Fibroblast of pulmonary artery (primary cell): Measurements from ENCODE around the gene FAF1.

Source experiments
- DNase-seq: peaks from one replicate; pipeline ENCODE4 v3.0.0-alpha.2; 2010; ENCODE audit warnings: low read depth
- H3K4me3 ChIP-seq: replicated peaks from 2 replicates; pipeline ENCODE4 v1.5.1; 2011; ENCODE audit warnings: low read depth, mild to moderate bottlenecking, control low read depth, low read length, moderate library complexity
- TF ChIP-seq, protein P1 (sequence below): IDR thresholded peaks from 2 replicates; pipeline ENCODE4 v1.5.1; 2011; ENCODE audit warnings: mild to moderate bottlenecking, control low read depth, low read length, inconsistent platforms; ENCODE audit errors: missing control alignments

The FAF1 gene

DNA sequence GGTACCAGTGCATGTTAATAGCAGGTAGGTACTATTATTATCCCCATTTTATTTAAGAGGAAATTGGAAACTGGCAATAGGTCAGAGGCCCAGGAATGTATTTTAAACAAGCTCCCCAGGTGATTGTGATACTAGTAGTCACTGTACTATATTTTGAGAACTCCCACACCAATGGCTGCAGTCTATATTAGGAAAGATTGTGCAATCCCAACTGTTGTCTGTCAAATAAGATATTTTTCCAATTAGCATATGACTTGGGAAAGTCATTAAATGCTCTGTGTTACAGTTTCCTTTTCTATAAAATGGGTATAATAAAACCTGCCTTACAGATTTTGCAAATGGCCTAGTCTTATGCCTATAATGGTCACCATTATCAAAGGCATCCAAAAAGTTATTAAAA is 442.6 kb downstream of the FAF1 start:
- no peak for DNase-seq
- TF ChIP-seq, protein P1, sequence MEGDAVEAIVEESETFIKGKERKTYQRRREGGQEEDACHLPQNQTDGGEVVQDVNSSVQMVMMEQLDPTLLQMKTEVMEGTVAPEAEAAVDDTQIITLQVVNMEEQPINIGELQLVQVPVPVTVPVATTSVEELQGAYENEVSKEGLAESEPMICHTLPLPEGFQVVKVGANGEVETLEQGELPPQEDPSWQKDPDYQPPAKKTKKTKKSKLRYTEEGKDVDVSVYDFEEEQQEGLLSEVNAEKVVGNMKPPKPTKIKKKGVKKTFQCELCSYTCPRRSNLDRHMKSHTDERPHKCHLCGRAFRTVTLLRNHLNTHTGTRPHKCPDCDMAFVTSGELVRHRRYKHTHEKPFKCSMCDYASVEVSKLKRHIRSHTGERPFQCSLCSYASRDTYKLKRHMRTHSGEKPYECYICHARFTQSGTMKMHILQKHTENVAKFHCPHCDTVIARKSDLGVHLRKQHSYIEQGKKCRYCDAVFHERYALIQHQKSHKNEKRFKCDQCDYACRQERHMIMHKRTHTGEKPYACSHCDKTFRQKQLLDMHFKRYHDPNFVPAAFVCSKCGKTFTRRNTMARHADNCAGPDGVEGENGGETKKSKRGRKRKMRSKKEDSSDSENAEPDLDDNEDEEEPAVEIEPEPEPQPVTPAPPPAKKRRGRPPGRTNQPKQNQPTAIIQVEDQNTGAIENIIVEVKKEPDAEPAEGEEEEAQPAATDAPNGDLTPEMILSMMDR: no peak

DNA sequence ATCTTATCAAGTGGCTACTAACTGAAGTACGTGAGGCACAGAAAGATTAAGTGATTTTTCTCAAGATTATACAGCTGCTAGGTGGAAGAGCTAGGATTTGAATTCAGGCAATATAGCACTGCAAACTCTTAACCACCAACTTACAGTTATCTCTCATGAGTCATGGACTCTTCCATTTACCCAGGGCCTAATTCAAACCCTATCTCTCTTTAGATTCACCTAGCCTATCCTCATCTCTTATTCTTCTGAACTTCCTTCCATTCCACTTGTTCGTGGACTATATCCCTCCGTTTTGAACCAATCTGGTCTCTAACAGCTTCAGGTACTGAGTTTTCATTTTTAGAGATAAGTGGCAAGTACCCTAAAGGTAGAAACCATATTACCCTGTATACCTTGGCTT is 444.0 kb downstream of the FAF1 start:
- DNase-seq: no peak
- TF ChIP-seq, protein P1: no peak
- H3K4me3 ChIP-seq: no peak overlapping the region

More for the DNA sequence above, 442.6 kb downstream of the FAF1 start:
- H3K4me3 ChIP-seq: no peak overlapping the region

DNA sequence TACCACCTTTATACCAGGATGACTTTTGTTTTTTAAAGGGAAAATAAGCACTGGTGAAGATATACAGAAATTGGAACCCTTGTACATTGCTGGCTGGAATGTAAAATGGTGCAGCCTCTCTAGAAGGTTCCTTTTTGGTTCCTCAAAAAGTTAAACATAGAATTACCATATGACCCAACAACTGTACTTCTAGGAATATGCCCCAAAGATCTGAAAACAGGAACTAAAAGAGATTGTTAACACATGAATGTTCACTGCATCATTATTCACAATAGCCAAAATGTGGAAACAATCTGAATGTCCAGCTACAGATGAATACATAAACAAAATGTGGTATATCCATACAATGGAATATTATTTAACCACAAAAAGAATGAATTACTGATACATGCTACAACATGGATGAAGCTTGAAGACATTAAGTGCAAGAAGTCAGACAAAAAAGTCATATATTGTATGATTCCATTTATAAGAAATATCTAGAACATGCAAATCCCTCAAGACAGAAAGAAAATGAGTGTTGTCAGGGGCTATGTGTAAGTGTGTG is 452.0 kb downstream of the FAF1 start:
- TF ChIP-seq, protein P1: no peak
- H3K4me3 ChIP-seq: no peak overlapping the region
- no peak for DNase-seq

DNA sequence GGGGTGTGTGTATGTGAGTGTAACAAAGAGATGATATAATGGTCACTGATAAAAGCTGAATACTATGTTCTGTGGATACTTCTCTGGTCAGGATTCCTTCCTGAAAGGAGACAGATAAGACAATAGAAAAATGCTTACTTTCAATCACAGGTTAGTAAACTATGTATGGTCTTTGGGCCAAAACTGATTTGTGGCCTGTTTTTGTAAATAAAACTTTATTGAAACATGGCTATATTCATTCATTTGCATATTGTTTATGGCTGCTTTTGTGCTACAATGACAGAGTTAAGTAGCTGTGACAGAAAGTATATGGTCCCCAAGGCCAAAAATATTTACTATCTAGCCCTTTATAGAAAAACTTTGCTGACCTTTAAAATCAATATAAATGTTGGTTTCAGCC is 454.6 kb downstream of the FAF1 start:
- TF ChIP-seq, protein P1: no peak
- H3K4me3 ChIP-seq: no peak overlapping the region

DNA sequence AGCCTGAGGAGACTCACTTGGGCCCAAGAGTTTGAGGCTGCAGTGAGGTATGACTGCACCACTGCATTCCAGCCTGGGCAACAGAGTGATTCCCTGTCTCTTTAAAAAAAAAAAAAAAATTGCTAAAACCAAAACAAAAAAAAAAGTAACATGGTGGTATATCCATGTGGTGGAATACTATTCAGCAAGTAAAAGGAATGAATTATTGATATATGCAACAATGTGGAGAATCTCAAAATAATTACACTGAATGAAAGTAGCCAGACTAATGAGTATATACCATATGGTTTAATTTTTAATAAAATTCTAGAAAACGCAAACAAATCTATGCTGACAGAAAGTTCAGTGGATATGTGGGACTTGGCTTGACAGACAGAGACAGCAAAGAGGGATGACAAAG is 456.6 kb downstream of the FAF1 start:
- no peak for DNase-seq
- TF ChIP-seq, protein P1: no peak
- H3K4me3 ChIP-seq: no peak overlapping the region

More for the DNA sequence above, 454.6 kb downstream of the FAF1 start:
- DNase-seq: no peak

DNA sequence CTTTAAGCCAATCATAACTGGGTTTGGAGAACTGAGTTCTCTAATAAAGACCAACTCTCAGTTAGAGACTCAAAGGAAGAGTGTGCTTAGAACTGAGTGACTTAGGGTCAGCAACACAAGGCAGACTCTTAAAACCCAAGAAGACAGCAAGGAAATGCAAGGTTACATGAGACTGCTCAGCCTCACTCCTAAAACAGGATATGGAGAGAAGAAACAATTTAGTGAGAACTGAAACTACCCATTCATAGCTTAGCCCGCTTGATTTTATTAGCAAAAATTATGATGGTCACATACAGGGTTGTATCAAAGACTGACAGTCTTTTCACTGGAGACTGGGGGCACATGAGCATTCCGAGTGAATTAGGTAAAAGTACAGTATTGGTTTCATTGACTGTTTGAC is 457.9 kb downstream of the FAF1 start:
- DNase-seq: no peak
- TF ChIP-seq, protein P1: no peak
- no peak overlapping the region for H3K4me3 ChIP-seq

DNA sequence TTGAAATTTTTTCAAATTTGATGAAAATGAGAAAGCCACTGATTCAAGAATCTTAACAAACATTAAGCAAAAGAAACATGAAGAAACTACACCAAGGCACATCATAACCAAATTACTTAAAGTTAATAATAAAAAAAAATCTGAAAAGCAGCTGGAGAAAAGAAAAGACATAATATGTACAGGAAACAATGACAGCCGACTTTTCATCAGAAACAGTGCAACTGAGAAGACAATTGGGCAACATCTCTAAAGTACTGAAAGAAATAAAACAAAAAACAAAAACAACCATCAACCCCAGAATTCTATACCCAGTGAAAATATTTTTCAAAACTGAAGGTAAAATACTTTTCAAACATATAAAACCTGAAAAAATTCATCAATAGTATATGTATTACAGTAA is 463.1 kb downstream of the FAF1 start:
- TF ChIP-seq, protein P1: no peak
- DNase-seq: no peak

More for the DNA sequence above, 463.1 kb downstream of the FAF1 start:
- no peak overlapping the region for H3K4me3 ChIP-seq
